Peyer's patch (tissue), 4 donors: ENCODE measurements around the gene EXTL1. TPM values are rescaled to one million over a fixed set of nuclear protein-coding genes. Genes with fewer than 3 reads are reported as not detected.

ENCODE experiments used
- DNase-seq, 3 donors: peaks; one replicate each; pipeline ENCODE4 v3.0.0-alpha.2; 2017 to 2019
- H3K27ac ChIP-seq, 4 donors: fragments of 200-600 bp; sonication (generic); one replicate each; pipeline ENCODE4 v1.5.1; 2016 to 2019
- H3K27me3 ChIP-seq, 2 donors: fragments of 200-600 bp; sonication (generic); one replicate each; pipeline ENCODE4 v1.5.1; 2019
- H3K36me3 ChIP-seq, 3 donors: fragments of 200-600 bp; sonication (generic); one replicate each; pipeline ENCODE4 v1.5.1; 2016 to 2019
- H3K4me1 ChIP-seq, 4 donors: fragments of 200-600 bp; sonication (generic); one replicate each; pipeline ENCODE4 v1.5.1; 2016 to 2019
- H3K4me3 ChIP-seq, 4 donors: fragments of 200-600 bp; sonication (generic); 1 replicate in 3 of 4; 2 replicates in 1 of 4; pipeline ENCODE4 v1.5.1; 2016 to 2019; ENCODE audit warnings: mild to moderate bottlenecking in 1 of 4
- H3K9me3 ChIP-seq, 4 donors: fragments of 200-600 bp; sonication (generic); one replicate each; pipeline ENCODE4 v1.5.1; 2016 to 2019; ENCODE audit warnings: mild to moderate bottlenecking in 1 of 4
- CTCF ChIP-seq, 6 experiments: fragments of 450-650 bp in 4 of 6; fragments of 200-600 bp in 2 of 6; sonication (generic) in 1 of 6; IDR thresholded peaks; one replicate each; pipeline ENCODE4 v1.5.1; 2017 to 2019; ENCODE audit warnings: antibody characterized with exemption in 6 of 6, mild to moderate bottlenecking in 3 of 6, moderate library complexity in 1 of 6
- POLR2A ChIP-seq, 2 donors: fragments of 450-650 bp; IDR thresholded peaks; one replicate each; pipeline ENCODE4 v1.5.1; 2017; ENCODE audit warnings: antibody characterized with exemption in 2 of 2, mild to moderate bottlenecking in 2 of 2, moderate library complexity in 2 of 2
- total RNA-seq, 4 donors: library from RNA; depleted of rRNA; stranded (reverse); fragments of >200 nt; gene quantifications; one replicate each; pipeline ENCODE4 v1.1.0, GENCODE V29; 2016

Gene EXTL1
- total RNA-seq, 4 donors from 2014 or later, result not detected

GRCh38 chr1:26053718-26054560, 32.4 kb downstream of the EXTL1 start:
- H3K4me3 ChIP-seq, result no peak overlapping the region
- H3K4me1 ChIP-seq, result peaks cover 0 to 20% (median 0%) of the 10 kb centered on the region in 4 donors
- TF ChIP-seq POLR2A (IDR thresholded peaks at IDR 0.05), result no peak
- TF ChIP-seq CTCF (IDR thresholded peaks at IDR 0.05), result no peak
- DNase-seq, result no peak
- no peak overlapping the region for H3K27ac ChIP-seq
- no peaks in the 10 kb centered on the region for H3K27me3 ChIP-seq
- H3K9me3 ChIP-seq, result no peaks in the 10 kb centered on the region
- no peaks in the 10 kb centered on the region for H3K36me3 ChIP-seq

- DNase-seq, result no peak
- no peak overlapping the region for H3K4me3 ChIP-seq
- peaks cover 0 to 9% (median 0%) of the 10 kb centered on the region in 4 donors for H3K4me1 ChIP-seq
- no peaks in the 10 kb centered on the region for H3K36me3 ChIP-seq
- H3K27ac ChIP-seq, result no peak overlapping the region
- no peaks in the 10 kb centered on the region for H3K9me3 ChIP-seq
- H3K27me3 ChIP-seq, result no peaks in the 10 kb centered on the region
- TF ChIP-seq CTCF (IDR thresholded peaks at IDR 0.05) (no peak), POLR2A (IDR thresholded peaks at IDR 0.05) (no peak)
Observed at GRCh38 chr1:26055041-26055440, 33.5 kb downstream of the EXTL1 start.

- TF ChIP-seq CTCF (IDR thresholded peaks at IDR 0.05) (no peak), POLR2A (IDR thresholded peaks at IDR 0.05) (no peak)
- Histone ChIP-seq H3K27me3 (no peaks in the 10 kb centered on the region), H3K27ac (no peak overlapping the region), H3K4me1 (peaks cover 0 to 6% (median 0%) of the 10 kb centered on the region in 4 donors), H3K36me3 (no peaks in the 10 kb centered on the region), H3K4me3 (no peak overlapping the region), H3K9me3 (no peaks in the 10 kb centered on the region)
- no peak for DNase-seq
Observed at GRCh38 chr1:26057189-26057588, 35.6 kb downstream of the EXTL1 start.

GRCh38 chr1:26058052-26058595, 36.5 kb downstream of the EXTL1 start:
- Histone ChIP-seq H3K4me1 (peaks cover 0 to 6% (median 0%) of the 10 kb centered on the region in 4 donors), H3K27me3 (no peaks in the 10 kb centered on the region), H3K27ac (no peak overlapping the region), H3K36me3 (no peaks in the 10 kb centered on the region), H3K9me3 (no peaks in the 10 kb centered on the region), H3K4me3 (no peak overlapping the region)
- DNase-seq, result no peak
- no peak for TF ChIP-seq POLR2A (IDR thresholded peaks at IDR 0.05)
- no peak for TF ChIP-seq CTCF (IDR thresholded peaks at IDR 0.05)

GRCh38 chr1:26059906-26060305, 38.3 kb downstream of the EXTL1 start:
- no peaks in the 10 kb centered on the region for H3K9me3 ChIP-seq
- H3K27me3 ChIP-seq, result no peaks in the 10 kb centered on the region
- no peaks in the 10 kb centered on the region for H3K4me1 ChIP-seq
- TF ChIP-seq CTCF (IDR thresholded peaks at IDR 0.05) (no peak), POLR2A (IDR thresholded peaks at IDR 0.05) (no peak)
- H3K36me3 ChIP-seq, result no peaks in the 10 kb centered on the region
- no peak overlapping the region for H3K27ac ChIP-seq
- no peak for DNase-seq
- H3K4me3 ChIP-seq, result no peak overlapping the region
